ENCODE results near the gene ZNF391. TPM values are rescaled to one million over a fixed set of nuclear protein-coding genes. Genes with fewer than 3 reads are reported as not detected.

ZNF391 gene
- total RNA-seq, 2 experiments from 2014 or later = not detected

GRCh38 chr6:27452496-27452897, 63.9 kb downstream of the ZNF391 start:
- Histone ChIP-seq H3K4me3 (ENCODE audit: low read depth, low read length, poor library complexity, severe bottlenecking) (no peak overlapping the region), H3K36me3 (ENCODE audit: insufficient read depth, low read length) (peaks cover 97% of the 10 kb centered on the region), H4K20me1 (ENCODE audit: insufficient read depth, low read length) (no peaks in the 10 kb centered on the region), H2AFZ (ENCODE audit: low read length) (no peak overlapping the region), H3K4me2 (ENCODE audit: low read length) (no peak overlapping the region), H3K9me2 (ENCODE audit: insufficient read depth, low read length) (no peaks in the 10 kb centered on the region), H3K9me3 (ENCODE audit: low read length) (peaks cover 93% of the 10 kb centered on the region), H3K4me1 (ENCODE audit: insufficient read depth, low read length, poor library complexity, severe bottlenecking) (no peaks in the 10 kb centered on the region), H3K79me2 (ENCODE audit: insufficient read depth, low read depth, low read length) (peaks cover 2% of the 10 kb centered on the region; the same call in 1 of the 2 replicates), H3K27ac (ENCODE audit: low read depth, low read length, poor library complexity, severe bottlenecking) (no peak overlapping the region)
- TF ChIP-seq CTCF (conservative IDR thresholded peaks at IDR 0.05; ENCODE audit: low read length) (no peak), EZH2phosphoT487 (IDR thresholded peaks at IDR 0.05; ENCODE audit: borderline replicate concordance, low read depth, low read length) (no peak)
- intact Hi-C loops (cut with micrococcal nuclease; ENCODE audit: unreplicated experiment) = no loop called here
- CTCF ChIA-PET (ENCODE audit: unreplicated experiment) = no interaction called here
- DNase-seq (ENCODE audit: low spot score) = peak; percentile 26
- POLR2A ChIA-PET = no interaction called here
- TSS peak; percentile 21 for BruUV-seq (replicated peaks)

Small RNA genes within 50 kb of the gene (small RNA-seq; reads per million reads assigned to genes)
- not detected for gene MCFD2P1

Other genes with a start within 250 kb of the ZNF391 start
- 4.6 and 6.9 TPM in 2 replicates for gene PRSS16, start 141.1 kb upstream of the ZNF391 start, total RNA-seq (2014; rRNA removed; shearing (Covaris generic))
- 12.0 and 13.3 TPM in 2 replicates for gene PRSS16, start 141.1 kb upstream of the ZNF391 start, total RNA-seq (2022)
- not detected in 2 replicates for gene POM121L2, start 76.5 kb upstream of the ZNF391 start, total RNA-seq (2014; rRNA removed; shearing (Covaris generic))
- gene POM121L2, start 76.5 kb upstream of the ZNF391 start, total RNA-seq (2022) = not detected in 2 replicates
- 18.6 and 20.6 TPM in 2 replicates for gene ZNF184, start 84.3 kb downstream of the ZNF391 start, total RNA-seq (2014; rRNA removed; shearing (Covaris generic))
- gene ZNF184, start 84.3 kb downstream of the ZNF391 start, total RNA-seq (2022) = 17.7 and 23.6 TPM in 2 replicates